ENCODE data around the gene MS4A4E.
A peak's percentile ranks its signal among the peaks of the same experiment; 100 is the strongest.
"Not testable (repeated sequence)": the region's sequence is repeated elsewhere in the genome, so short reads cannot be mapped to it uniquely, and the experiment has no call there.

The MS4A4E gene

DNA sequence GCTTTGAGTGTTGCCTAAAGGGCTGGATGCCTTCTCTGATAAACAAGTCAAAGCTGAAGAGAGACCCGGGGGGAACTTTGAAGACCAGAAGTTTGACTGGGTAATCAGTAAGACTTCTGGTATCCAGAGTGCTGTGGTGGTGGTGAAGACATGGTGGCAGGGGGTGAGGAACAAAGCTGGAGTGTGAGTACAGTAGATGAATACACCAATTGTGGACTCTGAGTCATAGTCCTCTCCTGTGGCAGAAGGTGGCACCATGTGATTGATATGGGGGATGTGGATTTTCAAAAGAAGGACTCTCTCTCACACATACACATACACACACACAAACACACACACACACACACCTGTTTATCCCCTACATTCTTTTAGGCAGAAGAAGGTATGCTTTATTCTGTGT, 72.4 kb downstream of the MS4A4E start:
- DNase-seq (ENCODE audit: low spot score) = no peak

DNA sequence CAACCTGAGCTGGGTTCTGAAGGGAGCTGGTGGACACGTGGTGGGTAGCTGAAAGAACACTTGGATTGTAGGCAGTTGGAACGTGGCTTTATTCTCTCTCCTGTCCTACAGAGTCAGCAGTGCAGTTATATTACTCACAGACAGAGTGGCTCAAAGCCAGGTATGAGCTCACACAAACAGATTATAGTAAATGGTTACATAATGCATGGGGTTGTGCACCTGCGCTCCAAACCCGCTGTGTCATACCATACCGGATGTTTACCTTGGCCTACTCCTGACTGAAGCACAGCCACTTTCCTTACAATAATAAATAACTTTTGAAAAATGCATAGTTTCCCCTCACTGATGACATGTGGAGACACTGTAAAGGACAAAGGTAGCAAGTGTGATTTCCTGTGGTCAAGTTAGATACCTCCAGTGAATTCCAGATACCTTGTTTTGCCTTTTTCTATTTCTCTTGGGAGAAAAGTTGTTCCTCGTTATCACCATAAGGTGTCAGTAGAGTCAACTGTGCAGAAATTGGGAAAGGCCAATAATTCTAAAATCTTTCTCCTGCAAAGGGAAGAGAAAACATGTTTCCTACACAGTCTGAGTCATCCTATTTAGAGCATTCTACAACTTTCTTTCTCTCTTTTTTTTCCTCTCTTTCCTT, 73.5 kb downstream of the MS4A4E start:
- DNase-seq (ENCODE audit: low spot score) = peak; percentile 2

DNA sequence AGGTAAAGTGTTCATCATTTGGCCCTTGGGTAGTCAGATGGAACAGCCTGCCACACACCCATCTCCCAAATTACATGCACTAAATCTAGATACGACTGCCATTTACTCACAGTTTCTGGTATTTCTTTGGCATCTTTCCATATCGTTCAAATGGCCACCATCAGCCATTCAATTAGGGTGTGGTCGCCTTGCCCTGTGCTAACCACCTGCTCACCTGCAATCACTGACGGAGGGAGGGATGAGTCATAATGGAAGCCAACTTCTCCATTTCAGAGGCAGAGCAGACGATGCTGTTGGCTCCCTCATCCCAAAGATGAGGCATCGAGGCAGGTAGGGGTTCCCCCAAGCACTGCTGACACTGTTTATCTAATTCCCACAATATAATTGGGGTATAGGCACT, 74.6 kb downstream of the MS4A4E start:
- no peak for DNase-seq (ENCODE audit: low spot score)

DNA sequence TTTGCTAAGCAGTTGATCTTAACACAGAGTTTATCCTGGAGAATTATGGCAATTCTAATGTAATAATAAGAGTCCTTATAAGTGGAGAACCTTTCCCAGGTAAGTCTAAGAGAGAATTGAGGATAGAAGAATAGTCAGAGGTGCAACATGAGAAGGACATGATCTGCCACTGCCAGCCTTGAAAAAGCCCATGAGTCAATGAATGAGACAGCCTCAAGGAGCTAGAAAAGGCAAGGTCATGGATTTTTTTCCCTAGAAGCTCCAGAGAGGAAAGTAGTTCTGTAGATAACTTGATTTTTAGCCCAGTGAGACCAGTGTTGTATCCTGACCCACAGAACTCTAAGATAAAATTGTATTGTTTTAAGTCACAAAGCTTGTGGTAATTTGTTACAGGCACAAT, 77.0 kb downstream of the MS4A4E start:
- DNase-seq (ENCODE audit: low spot score) = no peak

DNA sequence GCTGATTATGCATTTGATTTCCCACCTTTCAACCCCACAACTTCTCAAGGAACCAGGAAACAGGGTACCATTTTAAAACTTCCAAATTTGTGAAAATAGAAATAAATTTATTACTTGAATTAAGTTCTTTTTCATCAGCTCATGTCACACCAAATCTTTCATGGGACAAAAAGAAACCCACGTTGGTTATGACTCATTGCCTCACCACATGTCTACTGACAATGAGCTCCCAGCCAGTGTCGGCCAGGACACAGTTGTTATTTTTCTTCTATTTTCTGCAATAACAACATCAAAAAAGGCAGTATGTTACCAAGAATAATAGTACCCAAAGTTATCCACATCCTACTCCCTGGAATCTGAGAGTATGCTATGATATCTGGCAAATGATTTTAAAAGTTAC, 77.4 kb downstream of the MS4A4E start:
- no peak for DNase-seq (ENCODE audit: low spot score)

DNA sequence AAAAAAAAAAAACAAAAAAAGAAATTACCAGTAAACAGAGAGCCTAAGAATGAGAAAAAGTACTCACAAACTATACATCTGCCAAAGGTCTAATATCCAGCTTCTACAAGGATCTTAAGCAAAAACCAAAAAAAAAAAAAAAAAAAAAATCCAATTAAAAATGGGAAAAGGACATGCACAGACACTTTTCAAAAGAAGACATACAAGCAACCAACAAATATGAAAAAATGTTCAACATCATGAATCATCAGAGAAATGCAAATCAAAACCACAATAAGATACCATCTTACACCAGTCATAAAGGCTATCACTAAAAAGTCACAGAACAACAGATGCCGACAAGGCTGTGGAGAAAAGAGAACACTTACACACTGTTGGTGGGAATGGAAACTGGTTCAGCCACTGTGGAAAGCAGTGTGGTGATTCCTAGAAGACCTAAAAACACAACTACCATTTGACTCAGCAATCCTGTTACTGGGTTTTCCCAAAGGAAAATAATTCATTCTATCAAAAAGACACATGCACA, 78.3 kb downstream of the MS4A4E start:
- DNase-seq (ENCODE audit: low spot score) = no peak

DNA sequence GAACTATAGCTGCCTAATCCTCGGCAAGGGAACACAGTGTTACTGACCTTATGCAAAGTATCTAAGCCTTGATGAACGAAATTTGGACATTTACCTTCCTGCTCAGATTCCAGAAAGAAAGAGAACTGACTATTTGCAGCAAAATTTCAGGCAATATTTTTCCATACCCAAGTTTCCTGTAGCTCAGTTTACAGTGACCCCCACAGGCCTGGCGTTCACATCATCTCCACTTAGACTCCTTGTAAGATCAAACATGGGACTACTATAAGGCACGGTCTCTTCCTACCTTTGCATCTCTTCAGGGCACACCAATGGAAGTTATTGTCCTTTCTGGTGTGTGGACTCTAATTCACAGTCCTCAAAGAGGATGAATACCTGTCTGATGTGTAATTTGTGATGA, 81.2 kb downstream of the MS4A4E start:
- no peak for DNase-seq (ENCODE audit: low spot score)

DNA sequence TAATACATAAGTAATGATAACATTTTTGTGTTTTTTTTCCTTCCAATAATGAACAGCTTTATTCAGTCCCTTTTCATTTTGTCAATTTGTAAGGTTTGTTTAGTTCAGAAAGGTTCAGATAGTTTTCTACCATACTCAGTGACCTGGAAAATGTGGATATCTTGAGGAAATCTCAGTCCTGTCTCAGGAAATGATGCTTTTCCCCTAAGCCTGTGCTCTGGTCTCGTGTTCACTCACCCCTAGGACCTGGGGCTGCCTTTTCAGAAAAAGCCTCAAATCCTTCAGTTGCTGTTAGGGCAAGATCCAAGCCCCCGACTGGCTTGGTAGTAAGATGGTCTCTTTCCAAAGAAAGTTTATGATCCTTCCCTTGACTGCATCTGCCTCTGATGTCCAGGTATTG, 81.8 kb downstream of the MS4A4E start:
- no peak for DNase-seq (ENCODE audit: low spot score)

DNA sequence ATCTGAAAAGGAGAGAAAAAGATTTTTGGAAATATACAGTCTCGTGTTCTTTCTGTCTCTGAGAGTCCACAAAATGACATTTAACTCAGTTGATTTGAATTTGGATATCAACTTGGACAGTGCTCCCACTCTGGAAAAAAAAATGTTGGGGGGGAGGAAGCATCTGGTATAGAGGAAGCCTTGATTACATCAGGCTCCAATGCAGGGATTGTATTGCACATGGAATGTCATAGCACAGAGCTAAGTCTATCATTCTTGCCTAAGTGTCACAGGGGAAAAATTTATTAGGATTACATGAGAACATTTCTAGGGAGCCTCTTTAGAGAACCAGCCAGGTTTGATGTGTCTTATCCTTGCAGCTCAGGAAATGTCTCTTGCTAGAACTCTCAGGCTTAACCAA, 83.1 kb downstream of the MS4A4E start:
- DNase-seq (ENCODE audit: low spot score) = no peak

DNA sequence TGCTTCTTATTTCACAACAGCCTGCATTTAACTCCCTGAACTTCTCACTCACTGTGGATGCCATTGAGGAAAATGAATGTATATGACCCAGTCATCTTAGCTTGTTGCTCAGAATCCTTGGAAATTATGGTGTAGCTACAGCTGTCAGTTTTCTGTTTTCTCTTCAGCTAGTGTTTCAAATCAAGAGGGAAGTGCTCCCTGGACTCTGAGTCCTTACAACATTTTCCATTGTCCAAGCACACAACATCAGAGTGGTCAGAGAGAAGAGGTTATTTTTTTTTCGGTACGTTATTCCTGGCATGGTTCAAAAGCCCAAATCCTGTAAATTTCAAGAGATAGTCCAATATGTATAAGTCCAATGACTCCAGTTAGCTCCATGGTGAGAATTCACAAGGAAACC, 83.7 kb downstream of the MS4A4E start:
- no peak for DNase-seq (ENCODE audit: low spot score)

DNA sequence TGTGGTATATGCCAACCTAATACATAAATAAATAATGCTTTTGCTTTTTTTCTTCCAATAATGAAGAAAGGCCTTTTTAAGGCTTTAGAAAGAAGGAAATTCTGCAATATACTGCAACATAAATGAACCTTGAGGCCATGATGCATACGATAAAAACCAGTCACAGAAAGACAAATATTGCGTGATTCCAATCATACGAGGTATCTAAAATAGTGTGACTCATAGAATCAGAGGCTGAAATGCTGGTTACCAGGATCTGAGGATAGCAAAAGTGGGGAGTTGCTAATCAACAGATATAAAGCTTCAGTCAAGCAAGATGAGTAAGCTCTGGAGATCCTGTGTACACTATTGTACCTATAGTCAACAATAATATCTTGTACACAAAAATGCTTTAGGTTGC, 84.3 kb downstream of the MS4A4E start:
- no peak for DNase-seq (ENCODE audit: low spot score)

DNA sequence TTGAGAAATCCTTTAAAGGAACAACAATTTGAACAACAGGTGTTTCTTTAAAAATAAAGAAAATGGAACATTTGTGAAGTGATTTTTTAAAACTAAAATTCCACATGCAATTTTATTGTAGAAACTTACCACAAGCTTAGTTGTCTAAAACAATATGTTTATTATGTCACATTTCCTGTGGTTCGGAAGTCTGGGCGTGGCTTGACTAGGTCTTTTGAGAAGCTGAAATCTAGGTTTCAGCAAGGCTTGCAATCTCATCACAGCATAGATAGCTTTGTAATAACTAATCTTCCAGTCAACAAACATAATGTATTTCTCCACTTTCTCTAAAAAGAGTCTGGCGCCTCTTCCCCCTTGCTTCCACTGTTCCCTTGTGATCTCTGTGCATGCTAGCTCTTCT, 87.0 kb downstream of the MS4A4E start:
- no peak for DNase-seq (ENCODE audit: low spot score)

DNA sequence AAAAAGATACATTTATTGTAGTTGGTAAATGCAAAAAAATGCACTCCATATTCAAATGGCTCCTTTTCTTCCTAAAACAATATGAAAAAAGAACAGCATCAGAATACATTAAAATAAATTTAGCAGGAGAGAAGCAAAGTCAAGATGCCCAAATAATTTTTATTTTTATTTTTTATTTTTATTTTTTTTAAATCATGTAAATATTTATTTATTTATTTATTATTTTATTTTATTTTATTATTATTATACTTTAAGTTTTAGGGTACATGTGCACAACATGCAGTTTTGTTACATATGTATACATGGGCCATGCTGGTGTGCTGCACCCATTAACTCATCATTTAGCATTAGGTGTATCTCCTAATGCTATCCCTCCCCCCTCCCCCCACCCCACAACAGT, 90.2 kb downstream of the MS4A4E start:
- DNase-seq (ENCODE audit: low spot score) = not testable (repeated sequence)

DNA sequence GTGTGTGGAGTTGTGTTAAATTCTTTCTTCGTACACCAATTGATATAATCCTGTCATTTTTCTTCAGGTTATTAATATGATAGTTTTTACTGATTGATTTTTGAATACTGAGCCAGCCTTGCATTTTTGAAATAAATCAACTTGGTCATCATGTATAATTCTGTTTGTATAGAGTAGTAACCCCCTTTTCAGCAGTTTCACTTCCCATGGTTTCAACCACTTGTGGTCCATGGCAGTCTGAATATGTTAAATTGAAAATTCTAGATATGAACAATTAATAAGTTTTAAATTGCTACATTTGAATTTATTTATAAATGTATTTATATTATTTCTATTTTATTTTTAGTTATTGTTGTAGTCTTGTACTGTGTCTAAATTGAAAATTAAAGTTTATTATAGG, 92.7 kb downstream of the MS4A4E start:
- no peak for DNase-seq (ENCODE audit: low spot score)
